SIG-M5 treated with dmso at 0.1 percent for 504 hours (cell line): ENCODE data around the gene SMARCAD1.

ENCODE experiments used
- DNase-seq: peaks from one replicate; lab custom pipeline; 2025; ENCODE audit not compliant: unreplicated experiment; lab: John Stamatoyannopoulos, UW

SMARCAD1 gene

DNA sequence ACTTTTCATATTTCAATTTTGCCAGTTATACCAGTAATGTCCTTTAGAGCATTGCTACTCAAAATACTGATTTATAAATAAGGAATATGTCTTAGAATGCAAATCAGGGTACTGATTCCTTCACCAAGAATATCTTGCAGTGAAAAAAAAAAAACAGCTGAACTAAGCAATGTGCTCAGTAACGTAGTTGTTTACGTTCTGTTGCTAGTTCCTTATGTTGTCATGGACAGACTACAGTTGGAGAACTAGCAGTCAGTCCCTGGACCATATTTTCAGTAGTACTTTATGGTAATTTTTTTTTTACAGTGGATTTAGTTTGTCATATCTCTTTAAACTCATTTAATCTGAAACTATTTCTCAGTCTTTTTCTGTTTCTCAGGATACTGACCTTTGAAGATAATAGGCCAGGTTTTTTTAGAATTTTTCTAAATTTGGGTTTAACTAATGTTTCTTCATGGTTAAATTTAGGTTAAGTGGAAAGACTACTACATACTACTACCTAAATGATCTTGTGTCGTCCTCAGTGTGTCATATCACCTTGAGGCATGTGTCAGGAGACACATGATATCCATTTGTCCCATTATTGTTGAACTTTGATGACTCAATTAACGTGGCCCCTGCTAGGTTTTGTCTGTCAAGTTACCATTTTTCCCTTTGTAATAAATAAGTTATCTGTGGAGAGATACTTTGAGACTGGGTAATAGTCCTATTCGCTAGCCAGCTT is 21.0 kb downstream of the SMARCAD1 start:
- no peak for DNase-seq

DNA sequence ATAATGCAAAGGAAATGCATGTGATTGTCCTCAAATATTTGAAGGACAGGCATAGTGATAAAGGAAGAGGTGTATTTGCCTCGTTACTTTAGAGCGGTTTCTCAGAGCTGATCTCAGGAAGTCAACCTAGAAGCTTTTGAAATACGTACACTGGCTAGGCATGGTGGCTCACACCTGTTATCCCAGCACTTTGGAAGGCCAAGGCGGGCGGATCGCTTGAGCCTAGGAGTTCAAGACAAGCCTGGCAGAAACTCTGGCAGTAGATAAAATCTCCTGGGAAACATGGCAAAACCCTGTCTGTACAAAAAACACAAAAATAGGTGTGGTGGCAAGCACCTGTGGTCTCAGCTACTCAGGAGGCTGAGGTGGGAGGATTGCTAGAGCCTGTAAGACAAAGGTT is 24.9 kb downstream of the SMARCAD1 start:
- DNase-seq: no peak

DNA sequence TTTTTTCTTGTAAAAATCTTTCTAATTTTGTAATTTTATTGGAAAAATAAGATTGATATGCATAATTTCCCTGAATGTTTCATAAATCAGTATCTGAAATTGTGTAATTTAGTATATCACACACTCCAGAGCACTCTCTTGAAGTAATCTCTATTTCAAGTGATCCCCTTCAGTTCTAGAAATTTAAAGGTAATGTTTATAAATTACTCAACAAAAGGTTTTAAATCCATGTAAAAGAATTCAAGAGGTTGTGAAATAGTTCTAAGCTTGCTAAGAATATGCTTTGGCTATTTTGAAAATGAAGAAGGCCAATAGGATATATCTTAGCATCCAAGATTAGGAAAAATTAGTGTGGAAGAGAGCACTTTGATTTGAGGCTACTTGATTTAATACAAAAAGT is 28.2 kb downstream of the SMARCAD1 start:
- no peak for DNase-seq

DNA sequence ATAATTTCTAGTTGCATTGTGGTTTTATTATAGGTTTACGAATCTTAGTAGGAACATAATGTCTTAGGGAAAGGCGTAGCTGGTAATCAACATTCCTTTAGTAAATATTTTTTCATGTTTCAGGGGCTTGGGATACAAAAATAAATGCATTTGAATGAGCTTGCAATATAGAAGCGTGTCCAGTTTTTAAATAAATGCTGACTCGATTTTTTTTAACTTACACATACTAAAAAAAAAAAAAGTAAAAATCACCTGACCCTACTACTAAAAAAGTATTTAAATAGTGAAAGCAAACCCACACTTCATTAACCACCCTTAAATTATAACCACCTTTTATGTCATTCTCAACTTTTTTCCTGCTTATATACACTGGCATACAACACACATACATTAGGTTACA is 29.6 kb downstream of the SMARCAD1 start:
- no peak for DNase-seq

DNA sequence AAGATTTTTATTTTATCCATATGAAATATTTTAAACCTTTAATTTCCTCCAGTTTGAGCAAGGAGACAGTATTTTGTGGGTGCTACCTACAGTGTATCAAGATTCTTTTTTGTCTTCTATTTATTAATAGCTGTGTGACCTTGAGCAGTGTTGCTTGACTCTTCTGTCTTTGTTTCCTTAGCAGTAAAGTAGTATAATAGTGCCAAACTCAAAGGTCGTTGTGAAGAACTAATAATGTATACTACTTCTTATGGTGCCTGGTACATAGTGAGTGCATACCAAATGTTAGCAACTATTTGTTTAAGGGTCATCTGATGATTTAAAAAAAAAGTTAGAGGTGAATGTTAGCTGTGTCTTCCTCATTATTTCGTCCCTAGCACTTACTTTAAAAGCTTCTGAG is 30.5 kb downstream of the SMARCAD1 start:
- DNase-seq: no peak

DNA sequence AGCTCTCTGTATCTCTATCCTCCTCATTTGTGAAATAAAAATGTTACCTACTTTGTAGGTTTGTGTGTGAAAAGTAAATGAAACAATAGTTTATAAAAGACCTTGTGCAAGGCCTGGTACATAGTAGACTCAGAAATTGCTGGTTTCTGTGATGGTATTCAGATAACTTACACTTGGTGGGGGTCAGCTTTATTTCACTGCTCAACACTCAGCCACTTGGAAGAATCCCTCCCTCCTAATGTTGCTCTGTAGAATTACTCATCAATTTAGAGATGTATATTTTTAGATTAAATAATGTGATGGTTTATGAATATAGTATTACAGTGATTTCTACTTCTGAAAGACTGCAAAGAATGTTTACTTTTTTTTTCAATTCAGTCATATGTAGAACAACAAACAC is 32.7 kb downstream of the SMARCAD1 start:
- no peak for DNase-seq

DNA sequence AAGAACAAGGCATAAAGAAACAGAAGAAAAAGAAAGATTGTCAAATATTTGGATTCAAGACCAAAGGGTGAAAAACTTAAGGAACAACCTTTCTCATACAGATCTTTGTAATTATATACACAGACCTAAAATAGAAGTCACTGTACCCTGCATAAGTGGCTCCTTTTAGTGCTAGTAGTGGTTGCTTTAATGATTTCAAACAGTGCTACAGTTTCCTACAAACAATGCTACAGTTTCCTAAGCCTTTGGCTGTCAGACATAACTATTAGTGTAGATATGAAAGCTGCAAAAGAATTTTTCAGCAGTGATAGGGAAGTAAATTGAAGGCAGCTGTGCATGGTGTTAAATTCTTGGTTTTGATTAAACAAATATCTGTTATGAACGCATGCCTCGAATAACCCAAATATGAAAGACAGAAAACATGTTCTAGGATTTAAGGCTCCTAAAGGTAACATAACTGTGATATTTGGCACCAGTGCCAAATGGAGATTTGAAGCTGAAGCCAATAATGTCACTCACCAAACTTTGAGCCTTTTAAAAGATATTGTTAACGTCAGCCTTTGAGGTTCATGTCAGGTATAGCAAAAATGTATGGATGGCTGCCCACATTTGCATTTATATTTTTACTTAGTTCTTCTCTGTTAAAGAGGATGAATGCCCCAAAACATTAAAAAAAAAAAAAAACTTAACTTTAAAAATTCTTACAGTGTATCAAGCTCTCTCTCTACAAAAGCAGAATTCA is 36.6 kb downstream of the SMARCAD1 start:
- no peak for DNase-seq

DNA sequence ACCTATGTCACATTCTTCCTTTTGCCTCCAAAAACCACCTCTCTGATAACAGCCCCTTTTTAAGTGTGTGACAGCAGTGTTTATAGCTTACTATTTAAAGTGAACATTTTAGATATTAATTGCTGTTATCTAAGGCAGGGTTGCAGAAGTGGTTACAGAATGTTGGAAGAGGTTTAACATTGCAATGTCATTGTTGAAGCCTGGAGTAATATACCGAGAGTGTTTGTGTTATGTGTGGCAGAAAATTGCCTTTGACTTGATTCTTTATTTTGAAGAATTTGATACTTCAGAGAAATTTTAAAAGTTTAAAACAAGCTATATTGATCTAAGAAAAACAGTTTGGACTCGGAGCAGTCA is 37.1 kb downstream of the SMARCAD1 start:
- no peak for DNase-seq

DNA sequence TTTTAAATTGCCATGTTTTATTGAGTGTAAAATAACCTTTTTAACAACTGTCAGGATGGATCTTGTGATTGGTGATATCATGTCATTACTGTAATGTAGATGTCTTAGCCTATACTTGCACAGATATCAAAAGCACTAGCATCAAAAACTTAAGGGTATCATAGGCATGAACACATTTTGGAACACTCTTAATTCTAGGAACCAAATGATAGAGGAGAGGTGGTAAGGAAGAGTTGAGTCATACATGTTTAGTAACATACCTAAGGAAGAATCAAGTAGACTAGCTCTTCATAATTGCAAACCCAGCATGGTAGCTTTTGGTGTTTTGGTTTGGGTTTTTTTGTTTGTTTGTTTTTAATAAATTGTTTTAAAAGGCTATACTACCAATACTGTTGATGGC is 43.4 kb downstream of the SMARCAD1 start:
- DNase-seq: no peak

DNA sequence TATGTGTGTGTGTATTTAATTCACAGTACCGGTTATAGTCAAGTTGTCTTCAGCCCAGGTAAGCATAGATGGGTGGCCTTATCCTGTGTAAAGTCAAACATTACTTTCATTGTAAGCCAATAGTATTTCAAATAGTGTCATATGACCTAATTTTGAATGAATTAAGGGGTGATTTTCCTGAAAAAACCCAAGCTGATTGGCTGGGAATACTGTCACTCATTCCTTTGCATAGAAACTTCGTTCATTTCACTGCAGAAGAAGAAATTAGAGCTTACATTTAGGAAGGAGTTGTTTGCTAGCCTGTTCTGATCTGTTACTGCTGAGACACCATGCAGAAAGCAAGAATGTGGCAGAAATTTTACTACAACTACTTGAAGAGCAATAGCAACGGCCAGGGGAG is 45.4 kb downstream of the SMARCAD1 start:
- no peak for DNase-seq

DNA sequence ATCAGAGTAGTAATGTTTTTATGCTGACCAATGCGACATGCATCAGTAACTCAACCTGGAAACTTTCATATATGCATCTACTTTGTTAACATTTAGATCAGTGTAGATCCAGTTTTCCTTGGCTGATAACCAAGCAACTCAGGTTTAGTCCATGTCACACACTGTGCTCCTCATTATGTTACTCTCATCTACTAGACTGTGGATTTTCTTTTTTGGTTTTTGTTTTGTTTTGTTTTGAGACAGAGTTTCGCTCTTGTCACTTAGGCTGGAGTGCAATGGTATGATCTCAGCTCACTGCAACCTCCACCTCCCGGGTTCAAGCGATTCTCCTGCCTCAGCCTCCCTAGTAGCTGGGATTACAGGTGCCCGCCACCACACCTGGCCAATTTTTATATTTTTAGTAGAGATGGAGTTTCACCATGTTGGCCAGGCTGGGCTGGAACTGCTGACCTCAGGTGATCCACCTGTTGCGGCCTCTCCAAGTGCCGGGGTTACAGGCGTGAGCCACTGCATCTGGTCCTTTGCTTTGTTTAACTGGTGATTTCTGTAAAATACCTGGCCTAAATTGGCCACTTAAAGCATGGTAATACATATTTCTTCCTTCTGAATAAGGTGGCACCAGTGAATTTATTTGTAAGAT is 48.6 kb downstream of the SMARCAD1 start:
- DNase-seq: no peak

DNA sequence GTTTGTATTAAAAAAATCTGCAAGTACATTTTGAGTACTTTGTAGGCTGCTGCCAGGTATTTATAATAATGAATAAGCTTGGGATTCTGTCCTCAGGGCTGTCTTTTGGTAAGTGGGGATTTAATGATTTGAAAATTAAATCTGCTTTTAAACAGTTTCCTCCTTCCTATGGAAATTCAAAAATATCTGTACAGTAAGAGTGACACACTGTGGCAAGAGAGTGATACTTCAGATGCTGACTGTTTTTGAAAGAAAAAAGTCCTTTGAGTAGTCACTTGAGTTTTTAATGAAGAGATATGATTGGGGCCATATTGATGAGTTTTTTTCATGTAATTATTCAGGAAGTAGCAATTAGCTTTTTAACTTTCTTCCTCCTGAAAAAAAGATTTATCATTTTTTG is 49.2 kb downstream of the SMARCAD1 start:
- DNase-seq: no peak

DNA sequence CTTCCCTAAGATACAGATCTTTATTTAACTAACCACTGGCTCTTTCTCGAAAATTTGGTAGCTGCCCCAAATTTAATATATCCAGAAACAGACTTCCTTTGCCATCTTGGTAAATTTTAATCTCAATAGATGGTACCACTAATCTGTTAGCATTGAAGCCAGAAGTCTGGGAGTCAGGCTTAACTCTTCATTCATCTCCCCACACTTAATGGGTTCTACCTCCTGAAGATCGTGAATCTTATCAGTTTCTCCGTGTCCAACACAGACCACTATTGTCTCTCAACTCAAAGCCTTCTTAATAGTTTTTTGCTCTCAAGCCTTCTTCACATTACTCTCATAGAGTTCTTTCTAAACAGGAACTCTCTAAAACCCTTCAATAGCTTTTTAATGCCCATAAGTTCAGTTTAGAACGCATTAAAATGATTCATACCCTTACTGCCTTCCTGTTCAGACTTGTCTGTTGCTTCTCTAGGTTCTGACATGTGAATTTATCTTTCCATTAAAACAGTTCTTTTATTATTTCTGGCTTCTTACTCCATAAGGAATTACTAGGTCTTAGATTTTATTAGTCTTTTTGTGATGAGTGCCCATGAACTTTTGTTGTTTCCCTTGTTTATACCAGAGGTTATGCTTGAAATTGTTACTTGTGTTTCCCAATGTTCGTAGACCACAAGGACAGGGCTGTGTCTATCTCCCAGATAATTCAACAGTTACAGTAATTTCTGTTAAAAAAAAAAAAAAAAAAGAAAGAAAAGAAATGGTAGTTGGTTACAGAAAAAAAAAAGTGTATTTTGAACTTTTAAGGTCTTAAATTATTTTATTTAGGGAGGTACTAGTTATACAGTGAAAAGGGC is 54.7 kb downstream of the SMARCAD1 start:
- DNase-seq: no peak

DNA sequence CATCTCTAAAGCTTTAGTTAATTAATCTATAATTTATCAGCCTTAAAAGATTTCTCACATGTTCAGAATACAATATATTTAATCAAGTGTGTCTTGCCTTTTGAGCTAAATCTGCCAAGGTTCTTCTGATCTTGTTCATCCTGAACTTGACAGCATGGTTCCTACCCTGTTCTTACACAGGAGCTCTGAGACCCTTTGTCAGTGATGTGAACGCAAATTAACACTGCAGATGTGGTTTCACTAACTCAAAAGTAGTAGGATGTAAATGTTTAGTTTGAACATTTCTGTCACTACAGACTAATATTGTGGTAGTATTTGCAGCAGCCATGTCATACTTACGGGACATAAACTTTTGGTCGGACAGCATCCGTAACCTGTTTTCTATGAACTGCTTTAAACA is 59.4 kb downstream of the SMARCAD1 start:
- no peak for DNase-seq

DNA sequence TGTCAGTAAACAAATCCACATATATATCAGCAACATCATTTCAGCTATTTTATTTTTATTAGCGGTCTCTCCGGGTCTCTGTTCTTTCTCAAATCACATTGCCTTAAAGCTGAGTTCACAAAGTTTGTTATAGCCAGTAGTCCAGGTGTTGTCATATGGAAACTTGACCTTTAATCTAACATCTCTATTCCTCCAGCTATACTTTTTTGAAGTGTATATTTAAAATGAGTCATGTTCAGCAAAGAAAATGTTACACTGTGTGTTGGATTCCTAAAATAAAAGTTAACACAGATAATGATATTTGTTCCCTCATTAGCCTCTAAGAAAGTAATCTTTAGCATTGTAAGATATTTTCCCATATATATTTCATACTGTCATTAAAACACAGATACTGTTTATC is 63.6 kb downstream of the SMARCAD1 start:
- DNase-seq: no peak

DNA sequence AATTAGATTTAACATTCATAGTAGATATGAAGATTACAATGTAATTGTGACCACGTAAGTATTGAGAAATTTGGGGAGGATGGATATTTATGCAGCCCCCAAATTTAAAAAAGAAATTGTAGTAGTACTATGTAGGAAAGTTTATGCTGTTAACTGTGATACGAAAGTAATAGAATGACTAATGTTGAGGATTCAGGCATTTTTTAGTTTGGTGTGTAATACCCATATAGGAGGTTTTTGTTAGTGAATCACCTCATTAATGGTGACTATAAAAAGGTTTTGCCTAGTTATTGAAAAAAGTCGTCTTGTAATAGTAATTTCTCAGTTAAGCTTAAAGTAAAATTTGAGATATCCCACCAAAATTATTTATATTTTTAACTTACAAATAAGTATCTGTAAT is 67.2 kb downstream of the SMARCAD1 start:
- DNase-seq: no peak

DNA sequence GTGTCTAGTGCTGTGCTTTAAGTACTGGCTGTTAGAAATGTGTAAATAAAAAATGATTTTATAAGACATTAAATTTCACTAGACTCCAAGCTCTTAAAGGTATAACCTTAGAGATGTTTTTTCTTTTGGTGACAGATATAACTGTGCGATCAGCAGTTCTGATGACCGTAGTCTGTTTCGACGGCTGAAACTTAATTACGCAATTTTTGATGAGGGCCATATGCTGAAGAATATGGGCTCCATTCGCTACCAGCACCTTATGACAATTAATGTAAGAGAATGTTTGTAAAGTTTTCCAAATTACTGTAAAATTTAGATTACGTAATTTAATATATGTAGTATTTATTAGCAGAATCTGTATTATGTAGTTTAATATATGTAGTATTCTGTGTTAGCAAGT is 68.5 kb downstream of the SMARCAD1 start:
- DNase-seq: no peak

DNA sequence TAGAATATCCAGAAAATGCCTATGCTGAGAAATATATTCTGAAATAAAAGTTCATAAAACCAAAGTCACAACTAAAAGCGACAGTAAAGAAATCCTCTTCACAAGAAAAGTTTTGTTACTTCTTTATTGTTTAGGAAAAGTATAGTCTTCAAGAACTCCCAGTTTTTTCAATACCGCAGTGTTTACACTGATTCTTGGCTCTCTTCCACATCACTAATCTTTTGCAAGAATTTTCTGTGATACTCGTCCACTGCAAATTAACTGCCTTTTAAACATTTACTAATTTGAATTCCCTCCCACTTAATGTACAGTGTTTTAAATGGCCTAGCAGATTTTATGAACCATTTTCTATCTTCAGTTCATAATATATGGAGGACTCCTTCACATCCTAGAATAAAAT is 69.9 kb downstream of the SMARCAD1 start:
- no peak for DNase-seq

DNA sequence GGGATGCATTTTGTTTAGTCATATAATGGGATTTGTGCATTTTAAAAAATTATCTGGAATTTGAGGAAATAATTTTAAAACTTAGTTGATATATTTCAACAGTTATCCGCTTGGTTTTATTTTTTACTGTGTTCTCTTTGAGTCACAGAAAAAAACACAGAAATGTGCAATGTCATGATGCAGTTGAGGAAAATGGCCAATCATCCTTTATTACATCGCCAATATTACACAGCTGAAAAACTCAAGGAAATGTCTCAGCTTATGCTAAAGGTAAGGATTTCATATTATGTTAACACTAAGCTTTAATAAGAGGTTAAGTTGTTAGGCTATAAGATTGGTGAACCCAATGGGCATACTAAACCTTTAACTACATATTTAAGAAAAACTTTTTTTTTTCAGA is 71.1 kb downstream of the SMARCAD1 start:
- DNase-seq: no peak

DNA sequence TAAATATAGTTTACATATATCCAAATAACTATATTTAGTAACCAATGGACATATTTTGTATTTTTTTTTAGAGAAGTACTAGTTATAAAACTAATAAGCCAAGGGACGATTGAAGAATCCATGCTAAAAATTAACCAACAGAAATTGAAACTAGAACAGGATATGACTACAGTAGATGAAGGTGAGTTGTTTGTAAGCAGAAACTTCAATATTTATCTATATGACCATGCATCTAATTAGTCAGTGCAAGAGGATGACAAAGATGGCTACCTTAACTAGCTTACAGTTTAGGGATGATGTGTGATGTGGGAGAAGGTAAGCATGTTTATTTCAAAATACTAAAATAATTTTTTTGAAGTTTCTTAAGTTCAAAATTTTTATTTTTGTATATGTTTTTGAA is 77.2 kb downstream of the SMARCAD1 start:
- DNase-seq: no peak

DNA sequence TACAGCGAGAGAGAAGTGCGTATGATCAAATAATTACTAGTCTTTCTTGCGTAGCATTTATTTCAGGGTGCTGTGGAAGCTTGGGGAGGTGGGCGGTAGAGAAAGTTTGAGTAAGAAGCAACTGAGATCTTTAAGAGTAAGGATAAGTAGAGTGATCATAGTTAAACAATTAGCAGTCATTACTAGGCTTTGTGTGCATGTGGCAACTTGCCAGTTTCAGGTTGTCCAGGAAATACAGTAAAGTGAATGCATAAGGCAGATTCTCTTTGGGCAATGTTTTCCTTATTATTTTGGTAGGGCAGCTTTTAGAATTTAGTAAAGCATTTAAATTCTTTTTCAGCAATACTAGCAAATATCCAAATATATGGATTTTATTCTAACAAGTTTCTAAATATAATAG is 78.0 kb downstream of the SMARCAD1 start:
- no peak for DNase-seq

DNA sequence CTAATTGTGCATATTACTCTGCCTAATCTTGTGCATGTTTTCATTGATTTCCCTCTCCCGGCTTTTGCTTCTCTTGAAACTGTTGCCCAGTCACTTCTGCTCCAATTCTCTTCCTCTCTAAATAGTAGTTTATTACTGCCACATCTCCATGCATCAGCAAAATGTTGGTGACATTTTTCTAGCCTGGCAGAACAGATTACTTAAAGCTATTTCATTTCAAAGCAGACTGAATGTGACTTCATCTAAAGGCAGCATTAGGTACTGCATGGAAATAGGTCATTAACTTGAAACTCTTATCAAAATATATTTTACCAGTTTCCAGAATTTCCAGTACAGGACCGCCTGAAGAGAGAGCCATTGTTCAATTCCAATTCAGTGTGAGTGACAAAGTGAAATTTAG is 82.6 kb downstream of the SMARCAD1 start:
- DNase-seq: peak; percentile 3
